Thyroid gland (tissue), 4 donors: ENCODE data around the gene RBM5.

Source experiments
- POLR2A ChIP-seq, 2 donors: fragments of 450-650 bp; IDR thresholded peaks; one replicate each; pipeline ENCODE4 v1.6.1; 2017; ENCODE audit warnings: antibody characterized with exemption in 2 of 2, mild to moderate bottlenecking in 2 of 2, moderate library complexity in 1 of 2
- TF ChIP-seq, protein P1 (sequence below), 6 experiments: fragments of 200-600 bp in 3 of 6; fragments of 450-650 bp in 3 of 6; sonication (generic) in 3 of 6; IDR thresholded peaks; one replicate each; pipeline ENCODE4 v1.5.1; 2016 to 2019; ENCODE audit warnings: antibody characterized with exemption in 6 of 6, mild to moderate bottlenecking in 2 of 6, inconsistent platforms in 1 of 6, moderate library complexity in 1 of 6

DNA sequence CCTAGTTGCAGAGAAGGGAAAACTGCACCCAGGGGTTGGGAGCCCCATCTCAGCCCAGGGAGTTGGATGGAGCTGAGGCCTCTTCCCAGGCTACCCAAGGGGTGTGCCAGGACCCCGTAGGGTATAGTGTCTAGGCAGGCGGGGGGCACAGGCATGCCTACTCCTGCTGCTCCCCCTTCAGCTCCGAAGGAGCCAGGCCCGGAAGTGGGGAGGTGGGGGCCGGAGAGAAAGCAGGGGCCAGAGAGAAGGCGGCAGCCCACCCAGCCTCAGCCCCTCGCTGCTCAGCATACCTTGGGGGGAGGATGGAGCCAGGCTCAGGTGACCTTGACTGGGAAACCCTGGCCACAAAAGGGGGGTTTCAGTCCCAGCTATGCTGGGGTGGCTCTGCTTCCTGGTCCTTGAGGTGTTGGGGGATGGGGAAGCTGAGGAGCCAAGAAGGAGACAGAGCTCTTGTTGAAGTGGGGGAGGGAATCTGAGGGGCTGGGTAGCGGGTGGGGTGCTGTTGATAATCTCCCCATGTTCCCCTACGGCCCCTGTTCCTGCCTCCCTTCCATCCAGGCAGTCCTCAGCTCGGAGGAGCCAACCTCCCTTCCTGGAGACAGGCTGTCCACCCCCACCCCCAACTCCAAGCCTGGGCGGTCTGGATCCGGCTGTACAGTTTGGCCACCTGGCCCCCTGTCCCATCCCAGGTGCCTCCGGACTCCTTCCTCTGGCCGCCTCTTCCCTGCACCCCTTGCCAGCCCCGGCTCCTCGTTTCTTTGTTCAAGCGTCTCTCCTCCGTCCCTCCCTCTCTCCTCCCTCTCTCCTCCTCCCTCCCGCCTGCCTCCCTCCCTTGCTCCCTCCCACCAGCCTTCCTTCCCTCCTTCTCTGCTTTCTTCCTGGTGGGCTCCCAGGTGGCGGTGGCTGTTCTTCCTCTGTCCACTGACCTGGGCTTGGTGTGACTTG is 68.1 kb downstream of the RBM5 start:
- TF ChIP-seq, protein P1, sequence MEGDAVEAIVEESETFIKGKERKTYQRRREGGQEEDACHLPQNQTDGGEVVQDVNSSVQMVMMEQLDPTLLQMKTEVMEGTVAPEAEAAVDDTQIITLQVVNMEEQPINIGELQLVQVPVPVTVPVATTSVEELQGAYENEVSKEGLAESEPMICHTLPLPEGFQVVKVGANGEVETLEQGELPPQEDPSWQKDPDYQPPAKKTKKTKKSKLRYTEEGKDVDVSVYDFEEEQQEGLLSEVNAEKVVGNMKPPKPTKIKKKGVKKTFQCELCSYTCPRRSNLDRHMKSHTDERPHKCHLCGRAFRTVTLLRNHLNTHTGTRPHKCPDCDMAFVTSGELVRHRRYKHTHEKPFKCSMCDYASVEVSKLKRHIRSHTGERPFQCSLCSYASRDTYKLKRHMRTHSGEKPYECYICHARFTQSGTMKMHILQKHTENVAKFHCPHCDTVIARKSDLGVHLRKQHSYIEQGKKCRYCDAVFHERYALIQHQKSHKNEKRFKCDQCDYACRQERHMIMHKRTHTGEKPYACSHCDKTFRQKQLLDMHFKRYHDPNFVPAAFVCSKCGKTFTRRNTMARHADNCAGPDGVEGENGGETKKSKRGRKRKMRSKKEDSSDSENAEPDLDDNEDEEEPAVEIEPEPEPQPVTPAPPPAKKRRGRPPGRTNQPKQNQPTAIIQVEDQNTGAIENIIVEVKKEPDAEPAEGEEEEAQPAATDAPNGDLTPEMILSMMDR (IDR thresholded peaks at IDR 0.05), result no peak
- peak in 1 of 2 donors; percentile 73 for TF ChIP-seq POLR2A (IDR thresholded peaks at IDR 0.05)
